Tibial nerve (tissue), 4 donors: ENCODE measurements around the gene OR11H12.
"Not testable (repeated sequence)": the region's sequence is repeated elsewhere in the genome, so short reads cannot be mapped to it uniquely, and the experiment has no call there.

Experiments used
- CTCF ChIP-seq, 5 experiments: fragments of 200-600 bp in 3 of 5; fragments of 450-650 bp in 2 of 5; sonication (generic) in 3 of 5; IDR thresholded peaks; one replicate each; pipeline ENCODE4 v1.5.1; 2016 to 2019; ENCODE audit warnings: antibody characterized with exemption in 5 of 5, mild to moderate bottlenecking in 3 of 5, moderate library complexity in 2 of 5
- EP300 ChIP-seq, 2 donors: sonication (generic); formaldehyde crosslinking; IDR thresholded peaks; one replicate each; pipeline ENCODE4 v1.6.1; 2017; ENCODE audit warnings: antibody characterized with exemption in 2 of 2, mild to moderate bottlenecking in 1 of 2
- POLR2A ChIP-seq, 2 donors: fragments of 450-650 bp; IDR thresholded peaks; one replicate each; pipeline ENCODE4 v1.6.1; 2017; ENCODE audit warnings: antibody characterized with exemption in 2 of 2, mild to moderate bottlenecking in 2 of 2, moderate library complexity in 2 of 2

GRCh38 chr14:18636066-18636465 is 35.1 kb downstream of the OR11H12 start:
- not testable (repeated sequence) for TF ChIP-seq POLR2A, CTCF, EP300 (IDR thresholded peaks at IDR 0.05)
